Esophagus muscularis mucosa (tissue), 4 donors: ENCODE results near the gene PRDM1. TPM values are rescaled to one million over a fixed set of nuclear protein-coding genes. Genes with fewer than 3 reads are reported as not detected.

Experiments used
- DNase-seq: peaks from one replicate; pipeline ENCODE4 v3.0.0-alpha.2; 2017; ENCODE audit errors: extremely low spot score
- H3K27ac ChIP-seq, 4 donors: fragments of 200-600 bp; sonication (generic); replicated peaks in 1 of 4; 1 replicate in 3 of 4; 2 replicates in 1 of 4; pipeline ENCODE4 v1.5.1; 2016 to 2019; ENCODE audit warnings: mild to moderate bottlenecking in 1 of 4
- H3K27me3 ChIP-seq, 4 donors: fragments of 200-600 bp; sonication (generic); one replicate each; pipeline versions ENCODE4 v1.5.1 to v1.6.0; 2016 to 2019
- H3K36me3 ChIP-seq, 4 donors: fragments of 200-600 bp; sonication (generic); one replicate each; pipeline ENCODE4 v1.5.1; 2016 to 2019
- H3K4me1 ChIP-seq, 4 donors: fragments of 200-600 bp; sonication (generic); one replicate each; pipeline ENCODE4 v1.5.1; 2016 to 2019
- H3K4me3 ChIP-seq, 4 donors: fragments of 200-600 bp; sonication (generic); 1 replicate in 2 of 4; 2 replicates in 2 of 4; pipeline ENCODE4 v1.5.1; 2016 to 2019; ENCODE audit warnings: mild to moderate bottlenecking in 4 of 4, moderate library complexity in 1 of 4
- H3K9me3 ChIP-seq, 4 donors: fragments of 200-600 bp; sonication (generic); 1 replicate in 3 of 4; 2 replicates in 1 of 4; pipeline ENCODE4 v1.5.1; 2016 to 2019
- EP300 ChIP-seq: sonication (generic); formaldehyde crosslinking; IDR thresholded peaks from one replicate; pipeline ENCODE4 v1.6.1; 2017; ENCODE audit warnings: antibody characterized with exemption
- POLR2A ChIP-seq: fragments of 450-650 bp; IDR thresholded peaks from one replicate; pipeline ENCODE4 v1.6.1; 2017; ENCODE audit warnings: antibody characterized with exemption, moderate library complexity, mild to moderate bottlenecking, low read depth
- POLR2AphosphoS5 ChIP-seq, 2 donors: sonication (generic); formaldehyde crosslinking; IDR thresholded peaks; one replicate each; pipeline ENCODE4 v1.6.1; 2017; ENCODE audit warnings: antibody characterized with exemption in 2 of 2
- WGBS: methylation state at CpG from one replicate; pipeline ENCODE4 v1.1.5; 2018; 5-methylcytosine and 5-hydroxymethylcytosine counted together
- intact Hi-C: fragments of 100-400 bp; cut with DNase I; formaldehyde crosslinking; loops from one replicate; pipeline ENCODE4 v1.15.1; 2023
- total RNA-seq, 4 donors: library from RNA; depleted of rRNA; stranded (reverse); fragments of >200 nt; gene quantifications; one replicate each; pipeline versions ENCODE4 v1.1.0 to v1.2.1, GENCODE V29; 2016
- TF ChIP-seq, protein P1 (sequence below), 3 experiments: fragments of 200-600 bp in 2 of 3; fragments of 450-650 bp in 1 of 3; sonication (generic) in 2 of 3; IDR thresholded peaks; one replicate each; pipeline ENCODE4 v1.5.1; 2017 to 2019; ENCODE audit warnings: antibody characterized with exemption in 3 of 3, mild to moderate bottlenecking in 2 of 3, moderate library complexity in 1 of 3

The PRDM1 gene
- total RNA-seq, 4 donors from 2014 or later = 1.8 to 5.1 (median 2.3) TPM

DNA sequence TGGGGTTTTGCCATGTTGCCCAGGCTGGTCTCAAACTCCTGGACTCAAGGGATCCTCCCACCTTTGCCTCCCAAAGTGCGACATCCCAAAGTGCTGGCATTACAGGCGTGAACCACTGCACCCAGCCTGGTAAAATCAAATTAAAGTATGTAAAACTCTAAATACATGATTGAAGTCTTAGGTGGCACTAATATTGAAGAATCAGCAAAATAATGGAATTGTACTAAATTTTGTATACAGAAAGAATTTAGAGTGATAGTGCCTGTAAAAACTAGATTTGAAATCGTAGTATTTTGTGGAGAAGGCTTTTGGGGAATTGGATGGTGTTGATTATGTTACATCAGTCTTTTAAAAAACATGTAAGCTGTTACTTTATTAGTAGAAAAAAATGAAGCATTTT lies 10.0 kb upstream of the PRDM1 start:
- no peaks in the 10 kb centered on the region for H3K27me3 ChIP-seq
- TF ChIP-seq, protein P1, sequence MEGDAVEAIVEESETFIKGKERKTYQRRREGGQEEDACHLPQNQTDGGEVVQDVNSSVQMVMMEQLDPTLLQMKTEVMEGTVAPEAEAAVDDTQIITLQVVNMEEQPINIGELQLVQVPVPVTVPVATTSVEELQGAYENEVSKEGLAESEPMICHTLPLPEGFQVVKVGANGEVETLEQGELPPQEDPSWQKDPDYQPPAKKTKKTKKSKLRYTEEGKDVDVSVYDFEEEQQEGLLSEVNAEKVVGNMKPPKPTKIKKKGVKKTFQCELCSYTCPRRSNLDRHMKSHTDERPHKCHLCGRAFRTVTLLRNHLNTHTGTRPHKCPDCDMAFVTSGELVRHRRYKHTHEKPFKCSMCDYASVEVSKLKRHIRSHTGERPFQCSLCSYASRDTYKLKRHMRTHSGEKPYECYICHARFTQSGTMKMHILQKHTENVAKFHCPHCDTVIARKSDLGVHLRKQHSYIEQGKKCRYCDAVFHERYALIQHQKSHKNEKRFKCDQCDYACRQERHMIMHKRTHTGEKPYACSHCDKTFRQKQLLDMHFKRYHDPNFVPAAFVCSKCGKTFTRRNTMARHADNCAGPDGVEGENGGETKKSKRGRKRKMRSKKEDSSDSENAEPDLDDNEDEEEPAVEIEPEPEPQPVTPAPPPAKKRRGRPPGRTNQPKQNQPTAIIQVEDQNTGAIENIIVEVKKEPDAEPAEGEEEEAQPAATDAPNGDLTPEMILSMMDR (IDR thresholded peaks at IDR 0.05) = no peak
- no peak for TF ChIP-seq POLR2A
- TF ChIP-seq EP300 = no peak
- TF ChIP-seq POLR2AphosphoS5 (IDR thresholded peaks at IDR 0.05) = no peak
- intact Hi-C loops = no loop called here
- 96% methylated on average over 3 of the region's 3 CpGs for WGBS
- no peak overlapping the region for H3K27ac ChIP-seq
- DNase-seq = no peak
- no peak overlapping the region for H3K4me3 ChIP-seq
- H3K36me3 ChIP-seq = no peaks in the 10 kb centered on the region
- no peaks in the 10 kb centered on the region for H3K9me3 ChIP-seq
- no peaks in the 10 kb centered on the region for H3K4me1 ChIP-seq

DNA sequence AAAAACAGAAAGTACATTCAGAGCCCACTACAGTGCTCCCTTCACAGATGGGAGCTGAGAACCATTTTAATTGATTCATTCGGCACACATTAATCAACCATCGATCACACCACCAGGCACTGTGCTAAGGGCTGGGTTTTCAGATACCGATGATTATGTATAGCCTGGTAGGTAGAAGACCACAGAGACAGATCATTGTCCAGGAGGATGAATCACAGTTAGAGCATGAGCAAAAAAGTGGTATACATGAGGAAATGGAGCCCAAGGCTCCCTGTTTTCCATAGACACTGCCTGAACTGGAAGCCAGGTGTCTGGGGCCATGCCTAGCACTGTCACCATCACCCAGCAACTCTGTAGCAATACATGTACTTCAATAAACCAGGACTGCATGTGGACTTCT lies 9.0 kb upstream of the PRDM1 start:
- intact Hi-C loops = no loop called here
- H3K9me3 ChIP-seq = no peaks in the 10 kb centered on the region
- H3K4me3 ChIP-seq = no peak overlapping the region
- H3K4me1 ChIP-seq = no peaks in the 10 kb centered on the region
- no peaks in the 10 kb centered on the region for H3K27me3 ChIP-seq
- no peaks in the 10 kb centered on the region for H3K36me3 ChIP-seq
- H3K27ac ChIP-seq = no peak overlapping the region
- peak; percentile 8 for DNase-seq
- WGBS = 90% methylated on average over 3 of the region's 3 CpGs
- TF ChIP-seq POLR2AphosphoS5 (IDR thresholded peaks at IDR 0.05) = no peak
- TF ChIP-seq POLR2A = no peak
- TF ChIP-seq EP300 = no peak
- TF ChIP-seq, protein P1 (IDR thresholded peaks at IDR 0.05) = no peak

DNA sequence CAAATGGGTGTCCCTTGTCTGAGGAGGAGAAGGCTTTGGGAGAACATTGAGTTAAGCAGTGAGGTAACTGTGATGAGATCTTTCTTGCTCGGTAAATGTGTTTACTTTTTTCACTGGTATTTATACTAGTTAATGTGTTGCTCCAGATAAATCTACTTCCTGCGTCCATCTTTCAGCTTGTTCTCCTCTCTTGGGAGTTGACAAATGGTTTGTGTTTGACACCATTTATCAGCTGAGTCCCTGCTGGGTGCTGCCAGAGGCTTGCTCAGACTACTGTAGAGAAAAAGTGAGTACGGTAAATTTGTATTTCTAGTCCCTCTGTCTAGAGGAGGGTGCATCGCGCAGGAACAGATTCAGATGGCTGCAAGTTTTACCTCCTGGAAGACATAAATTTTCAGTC lies 8.3 kb upstream of the PRDM1 start:
- Histone ChIP-seq H3K9me3 (no peaks in the 10 kb centered on the region), H3K36me3 (no peaks in the 10 kb centered on the region), H3K27ac (no peak overlapping the region), H3K4me1 (no peaks in the 10 kb centered on the region), H3K27me3 (peaks cover 0 to 3% (median 0%) of the 10 kb centered on the region in 4 donors), H3K4me3 (no peak overlapping the region)
- 51% methylated on average over 5 of the region's 5 CpGs for WGBS
- TF ChIP-seq POLR2AphosphoS5 (IDR thresholded peaks at IDR 0.05) = no peak
- no peak for TF ChIP-seq POLR2A
- TF ChIP-seq, protein P1 (IDR thresholded peaks at IDR 0.05) = no peak
- no peak for TF ChIP-seq EP300
- intact Hi-C loops = no loop called here
- peak; percentile 75 for DNase-seq

DNA sequence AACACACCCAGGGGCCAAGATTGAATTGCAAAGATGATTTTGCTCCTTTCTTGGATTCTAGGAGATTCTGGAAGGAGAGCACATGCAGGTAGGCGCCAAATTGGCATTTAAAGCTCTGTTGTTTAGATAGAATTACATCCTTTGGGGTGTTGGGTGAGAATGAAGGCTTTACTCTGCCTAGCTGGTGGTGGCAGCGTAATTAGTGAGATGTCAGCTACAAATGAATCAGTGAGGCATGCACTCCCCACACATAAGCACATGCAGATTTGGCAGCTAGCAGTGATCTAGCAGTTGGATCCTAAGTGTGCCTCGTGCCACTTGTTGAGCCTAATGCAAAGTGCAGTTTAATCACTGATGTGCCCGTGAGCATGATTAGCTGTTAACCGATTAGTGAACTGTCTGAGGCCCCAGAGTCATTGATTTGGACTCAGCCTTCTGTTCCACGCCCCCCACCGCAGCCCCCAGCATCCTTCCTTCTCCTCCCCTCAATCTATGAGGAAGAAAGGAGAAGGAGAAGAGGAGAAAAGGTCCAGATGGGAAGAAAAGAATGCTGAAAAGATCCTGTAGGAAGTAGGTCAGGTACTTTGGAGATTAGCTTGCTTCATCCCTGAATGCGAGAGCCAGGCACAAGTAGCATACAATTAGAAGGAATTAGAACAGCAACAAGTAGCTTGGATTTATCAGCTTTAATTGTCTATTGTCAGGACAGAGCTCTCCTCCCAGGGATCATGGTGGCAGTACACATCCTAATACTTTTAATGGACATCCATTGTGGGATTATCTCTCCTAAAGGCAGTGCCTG lies 6.0 kb upstream of the PRDM1 start:
- intact Hi-C loops = loop anchor here (10.0 kb wide), 1 partner anchor 595 kb away; no protein-coding TSS in a partner anchor
- peaks cover 0 to 4% (median 0%) of the 10 kb centered on the region in 4 donors for H3K27me3 ChIP-seq
- H3K4me1 ChIP-seq = no peaks in the 10 kb centered on the region
- no peak overlapping the region for H3K27ac ChIP-seq
- no peaks in the 10 kb centered on the region for H3K9me3 ChIP-seq
- TF ChIP-seq POLR2A (no peak), POLR2AphosphoS5 (IDR thresholded peaks at IDR 0.05) (no peak), EP300 (no peak)
- TF ChIP-seq, protein P1 (IDR thresholded peaks at IDR 0.05) = no peak
- no peak overlapping the region for H3K4me3 ChIP-seq
- no peaks in the 10 kb centered on the region for H3K36me3 ChIP-seq
- 83% methylated on average over 8 of the region's 8 CpGs for WGBS
- DNase-seq = peak; percentile 70
